GM13977 (cell line): ENCODE results near the gene ADCY2.

ENCODE experiments used
- DNase-seq: peaks from one replicate; pipeline ENCODE4 v3.0.0; 2012; ENCODE audit warnings: low spot score
- in situ Hi-C: fragments of 300-500 bp; cut with MboI; formaldehyde crosslinking; loops from one replicate; pipeline ENCODE4 v1.12.0; 2022; ENCODE audit warnings: low sequenced_read_pairs, low pct_unique_long_range_greater_than_20kb, mixed read lengths, inconsistent platforms; ENCODE audit not compliant: unreplicated experiment
- TF ChIP-seq, protein P1 (sequence below): IDR thresholded peaks from 2 replicates; pipeline ENCODE4 v1.5.1; 2012; ENCODE audit warnings: mild to moderate bottlenecking, control low read depth; ENCODE audit not compliant: insufficient read depth; ENCODE audit errors: extremely low read depth, missing control alignments

ADCY2 gene

DNA sequence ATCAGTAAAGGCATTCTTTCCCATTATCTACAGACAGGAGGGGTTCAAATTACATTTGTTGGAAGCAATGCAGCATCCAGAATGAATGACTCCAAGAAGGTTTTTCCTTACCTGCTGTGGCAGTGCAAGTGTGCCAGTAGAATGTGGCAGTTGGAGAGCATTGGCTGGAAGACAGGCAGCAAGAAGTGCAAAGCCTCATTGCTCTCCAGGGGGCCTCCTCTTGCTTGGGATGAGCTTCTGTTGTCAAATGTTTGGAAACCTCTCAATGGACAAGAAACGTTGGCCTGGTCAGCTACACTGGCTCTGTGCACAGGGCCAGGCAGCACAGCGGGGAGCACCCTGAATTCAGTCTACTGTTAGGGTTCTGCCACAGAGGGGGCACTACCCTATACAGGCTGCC, 226.6 kb downstream of the ADCY2 start:
- TF ChIP-seq, protein P1, sequence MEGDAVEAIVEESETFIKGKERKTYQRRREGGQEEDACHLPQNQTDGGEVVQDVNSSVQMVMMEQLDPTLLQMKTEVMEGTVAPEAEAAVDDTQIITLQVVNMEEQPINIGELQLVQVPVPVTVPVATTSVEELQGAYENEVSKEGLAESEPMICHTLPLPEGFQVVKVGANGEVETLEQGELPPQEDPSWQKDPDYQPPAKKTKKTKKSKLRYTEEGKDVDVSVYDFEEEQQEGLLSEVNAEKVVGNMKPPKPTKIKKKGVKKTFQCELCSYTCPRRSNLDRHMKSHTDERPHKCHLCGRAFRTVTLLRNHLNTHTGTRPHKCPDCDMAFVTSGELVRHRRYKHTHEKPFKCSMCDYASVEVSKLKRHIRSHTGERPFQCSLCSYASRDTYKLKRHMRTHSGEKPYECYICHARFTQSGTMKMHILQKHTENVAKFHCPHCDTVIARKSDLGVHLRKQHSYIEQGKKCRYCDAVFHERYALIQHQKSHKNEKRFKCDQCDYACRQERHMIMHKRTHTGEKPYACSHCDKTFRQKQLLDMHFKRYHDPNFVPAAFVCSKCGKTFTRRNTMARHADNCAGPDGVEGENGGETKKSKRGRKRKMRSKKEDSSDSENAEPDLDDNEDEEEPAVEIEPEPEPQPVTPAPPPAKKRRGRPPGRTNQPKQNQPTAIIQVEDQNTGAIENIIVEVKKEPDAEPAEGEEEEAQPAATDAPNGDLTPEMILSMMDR = no peak
- in situ Hi-C loops = no loop called here
- DNase-seq = no peak

GRCh38 chr5:7625740-7626139, 229.8 kb downstream of the ADCY2 start:
- in situ Hi-C loops = no loop called here
- DNase-seq = no peak
- TF ChIP-seq, protein P1 = no peak

GRCh38 chr5:7628248-7628647, 232.3 kb downstream of the ADCY2 start:
- in situ Hi-C loops = no loop called here
- TF ChIP-seq, protein P1 = no peak
- DNase-seq = no peak

DNA sequence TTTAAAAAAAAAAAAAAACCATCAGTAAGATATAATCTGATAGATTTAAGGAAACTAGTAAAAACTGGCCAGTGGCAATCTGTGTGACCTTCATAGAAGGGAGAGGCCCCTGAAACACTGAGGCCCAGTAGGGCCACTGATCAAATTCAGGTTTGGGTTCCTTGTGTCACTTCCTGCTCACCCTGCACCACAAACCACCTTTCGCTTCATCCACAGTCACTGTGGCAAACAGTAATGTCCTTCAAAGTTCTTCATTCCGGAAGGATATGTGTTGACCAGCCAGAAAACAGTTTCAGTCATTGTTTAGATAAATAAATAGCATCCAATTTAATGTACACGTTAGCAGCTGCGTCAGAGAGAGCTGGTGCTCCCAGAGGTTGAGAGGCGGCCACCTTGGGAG, 232.9 kb downstream of the ADCY2 start:
- no peak for DNase-seq
- in situ Hi-C loops = no loop called here
- TF ChIP-seq, protein P1 = no peak

- TF ChIP-seq, protein P1 = no peak
- no peak for DNase-seq
- in situ Hi-C loops = no loop called here
Measured at GRCh38 chr5:7629561-7629960, 233.6 kb downstream of the ADCY2 start.

DNA sequence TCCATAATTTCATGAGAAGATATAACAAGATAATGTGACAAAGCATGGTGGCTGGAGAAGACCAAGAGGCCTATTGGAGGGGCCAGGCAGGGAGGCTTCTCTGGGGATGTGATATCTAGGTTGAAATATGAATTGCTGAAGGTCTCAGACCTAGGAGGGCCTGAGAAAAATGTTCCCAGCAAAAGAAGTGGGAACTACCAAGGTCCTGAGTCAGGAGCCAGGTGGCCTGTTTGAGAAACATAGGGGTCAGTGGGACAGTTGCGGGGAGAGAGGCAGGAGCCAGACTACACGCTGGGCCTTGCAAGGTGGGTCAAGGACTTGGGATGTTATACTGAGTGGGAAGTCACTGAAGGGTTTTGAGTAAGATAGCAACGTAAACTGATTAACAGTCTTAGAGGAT, 238.9 kb downstream of the ADCY2 start:
- in situ Hi-C loops = no loop called here
- no peak for DNase-seq
- TF ChIP-seq, protein P1 = no peak

DNA sequence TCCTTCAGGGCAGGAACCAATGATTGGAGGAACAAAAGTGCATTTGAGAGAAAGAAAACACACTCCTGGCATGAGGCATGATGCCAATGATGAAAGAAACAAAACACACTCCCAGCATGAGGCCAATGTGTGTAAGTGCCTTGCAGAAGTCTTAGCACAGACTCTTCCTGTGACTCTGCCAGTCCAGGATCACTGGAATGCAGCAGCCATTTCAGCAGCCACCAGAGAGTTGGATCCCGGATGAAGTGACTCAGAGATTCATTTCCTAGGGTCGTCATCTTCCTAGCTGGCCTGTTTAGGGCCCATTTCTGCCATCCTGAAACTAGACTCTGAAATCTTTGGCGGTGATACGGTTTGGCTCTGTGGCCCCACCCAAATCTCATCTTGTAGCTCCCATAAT, 242.5 kb downstream of the ADCY2 start:
- DNase-seq = no peak
- TF ChIP-seq, protein P1 = no peak
- in situ Hi-C loops = no loop called here
